Measurements from ENCODE around the gene ERC1. TPM values are rescaled to one million over a fixed set of nuclear protein-coding genes. Genes with fewer than 3 reads are reported as not detected.

The ERC1 gene
- total RNA-seq, 1 experiment from 2014 or later, result 40.4 TPM

GRCh38 chr12:946631-947030 lies 44.4 kb upstream of the ERC1 start:
- H3K9me3 ChIP-seq (ENCODE audit: control insufficient read depth, insufficient read depth, low read depth, low read length), result no peaks in the 10 kb centered on the region
- TF ChIP-seq TCF7L2 (IDR thresholded peaks at IDR 0.05; ENCODE audit: low read depth, low read length) (no peak), POLR2AphosphoS5 (IDR thresholded peaks at IDR 0.05; ENCODE audit: low read depth, low read length) (no peak), REST (IDR thresholded peaks at IDR 0.05; ENCODE audit: insufficient read depth in 1 of 2, low read depth in 2 of 2, low read length in 1 of 2) (no peak), CTCF (IDR thresholded peaks at IDR 0.05) (no peak), SIN3A (IDR thresholded peaks at IDR 0.05; ENCODE audit: borderline replicate concordance, insufficient read depth, low read depth, low read length) (no peak)
- no peaks in the 10 kb centered on the region; the same call in 1 of the 2 replicates for H3K36me3 ChIP-seq (ENCODE audit: control insufficient read depth, insufficient read depth, low read length)
- POLR2A ChIA-PET, result no interaction called here
- H3K4me3 ChIP-seq (ENCODE audit: low read depth in 2 of 2, low read length in 2 of 2), result no peak overlapping the region
- in situ Hi-C loops (cut with HindIII; ENCODE audit: low pct_unique_long_range_greater_than_20kb, low sequenced_read_pairs), result no loop called here
- no peak overlapping the region for H3K27ac ChIP-seq (ENCODE audit: low read length)
- intact Hi-C loops (cut with micrococcal nuclease; ENCODE audit: unreplicated experiment), result no loop called here
- no peaks in the 10 kb centered on the region for H3K27me3 ChIP-seq (ENCODE audit: control insufficient read depth, insufficient read depth, low read length)
- BruUV-seq (replicated peaks), result no TSS peak
- H3K4me1 ChIP-seq (ENCODE audit: control insufficient read depth, insufficient read depth, low read length), result peaks cover 7% of the 10 kb centered on the region; the same call in 1 of the 2 replicates
- DNase-seq (ENCODE audit: low read depth, low spot score), result no peak
- ATAC-seq, result no peak
- CTCF ChIA-PET, result no interaction called here

- Histone ChIP-seq H3K27me3 (ENCODE audit: control insufficient read depth, insufficient read depth, low read length) (no peaks in the 10 kb centered on the region), H3K36me3 (ENCODE audit: control insufficient read depth, insufficient read depth, low read length) (no peaks in the 10 kb centered on the region; the same call in 1 of the 2 replicates), H3K27ac (ENCODE audit: low read length) (peak overlapping the region; percentile 91; the same call in 1 of the 2 replicates), H3K9me3 (ENCODE audit: control insufficient read depth, insufficient read depth, low read depth, low read length) (no peaks in the 10 kb centered on the region), H3K4me3 (ENCODE audit: low read depth in 2 of 2, low read length in 2 of 2) (peak overlapping the region; percentile 71 to 84), H3K4me1 (ENCODE audit: control insufficient read depth, insufficient read depth, low read length) (peaks cover 8% of the 10 kb centered on the region; the same call in 1 of the 2 replicates)
- POLR2A ChIA-PET, result no interaction called here
- in situ Hi-C loops (cut with HindIII; ENCODE audit: low pct_unique_long_range_greater_than_20kb, low sequenced_read_pairs) (no loop called here), intact Hi-C loops (cut with micrococcal nuclease; ENCODE audit: unreplicated experiment) (no loop called here)
- CTCF ChIA-PET, result no interaction called here
- no peak for TF ChIP-seq SIN3A (IDR thresholded peaks at IDR 0.05; ENCODE audit: borderline replicate concordance, insufficient read depth, low read depth, low read length)
- no peak for TF ChIP-seq POLR2AphosphoS5 (IDR thresholded peaks at IDR 0.05; ENCODE audit: low read depth, low read length)
- TF ChIP-seq TCF7L2 (IDR thresholded peaks at IDR 0.05; ENCODE audit: low read depth, low read length), result no peak
- TF ChIP-seq CTCF (IDR thresholded peaks at IDR 0.05), result no peak
- TF ChIP-seq REST (IDR thresholded peaks at IDR 0.05; ENCODE audit: insufficient read depth in 1 of 2, low read depth in 2 of 2, low read length in 1 of 2), result no peak
- no peak for ATAC-seq
- no peak for DNase-seq (ENCODE audit: low read depth, low spot score)
- no TSS peak for BruUV-seq (replicated peaks)
These were observed 42.8 kb upstream of the ERC1 start for GRCh38 chr12:948238-948637.
